ENCODE measurements around the gene SLC45A2. TPM values are rescaled to one million over a fixed set of nuclear protein-coding genes. Genes with fewer than 3 reads are reported as not detected.

Gene SLC45A2
- total RNA-seq, 1 donor from 2014 or later: not detected

GRCh38 chr5:33992864-33993263 is 8.4 kb upstream of the SLC45A2 start:
- no peaks in the 10 kb centered on the region for H3K27me3 ChIP-seq
- DNase-seq (ENCODE audit: low spot score): no peak
- TF ChIP-seq CTCF (IDR thresholded peaks at IDR 0.05) (no peak), EZH2 (IDR thresholded peaks at IDR 0.05) (no peak), EZH2phosphoT487 (IDR thresholded peaks at IDR 0.05) (no peak)
- Mint-ChIP-seq H3K4me3 (no peak overlapping the region), H3K27ac (no peak overlapping the region), H3K36me3 (peaks cover 20% of the 10 kb centered on the region), H3K27me3 (ENCODE audit: insufficient read depth, low read depth) (no peaks in the 10 kb centered on the region), H3K9me3 (no peaks in the 10 kb centered on the region), H3K4me1 (peaks cover 3% of the 10 kb centered on the region)
- H3K9me3 ChIP-seq (ENCODE audit: low read depth): no peaks in the 10 kb centered on the region
- H3K79me2 ChIP-seq (ENCODE audit: low read depth): no peaks in the 10 kb centered on the region
- peaks cover 6% of the 10 kb centered on the region for H4K20me1 ChIP-seq (ENCODE audit: low read depth)
- no peaks in the 10 kb centered on the region for H3F3A ChIP-seq (ENCODE audit: low read depth)
- H3K4me3 ChIP-seq: no peak overlapping the region
- no peak overlapping the region for H3K9ac ChIP-seq
- no peak overlapping the region for H3K4me2 ChIP-seq
- no peaks in the 10 kb centered on the region for H3K4me1 ChIP-seq
- no peaks in the 10 kb centered on the region for H3K36me3 ChIP-seq
- no peak overlapping the region for H2AFZ ChIP-seq (replicated peaks)
- H3K27ac ChIP-seq: no peak overlapping the region

GRCh38 chr5:33985447-33985846 is 954 bp upstream of the SLC45A2 start:
- no peak overlapping the region for H2AFZ ChIP-seq (replicated peaks)
- Mint-ChIP-seq H3K9me3 (no peaks in the 10 kb centered on the region), H3K4me1 (no peaks in the 10 kb centered on the region), H3K27me3 (ENCODE audit: insufficient read depth, low read depth) (no peaks in the 10 kb centered on the region), H3K27ac (no peak overlapping the region), H3K36me3 (peaks cover 15% of the 10 kb centered on the region), H3K4me3 (no peak overlapping the region)
- H3F3A ChIP-seq (ENCODE audit: low read depth): peaks cover 19% of the 10 kb centered on the region
- no peaks in the 10 kb centered on the region for H3K9me3 ChIP-seq (ENCODE audit: low read depth)
- no peak overlapping the region for H3K4me2 ChIP-seq
- H3K4me1 ChIP-seq: no peaks in the 10 kb centered on the region
- H4K20me1 ChIP-seq (ENCODE audit: low read depth): no peaks in the 10 kb centered on the region
- TF ChIP-seq EZH2 (IDR thresholded peaks at IDR 0.05): no peak
- no peak for TF ChIP-seq EZH2phosphoT487 (IDR thresholded peaks at IDR 0.05)
- TF ChIP-seq CTCF (IDR thresholded peaks at IDR 0.05): no peak
- no peaks in the 10 kb centered on the region for H3K79me2 ChIP-seq (ENCODE audit: low read depth)
- no peak overlapping the region for H3K9ac ChIP-seq
- no peaks in the 10 kb centered on the region for H3K36me3 ChIP-seq
- no peak overlapping the region for H3K27ac ChIP-seq
- DNase-seq (ENCODE audit: low spot score): no peak
- no peak overlapping the region for H3K4me3 ChIP-seq
- H3K27me3 ChIP-seq: no peaks in the 10 kb centered on the region

GRCh38 chr5:33984178-33984577 is 315 bp downstream of the SLC45A2 start:
- Histone ChIP-seq H3K79me2 (ENCODE audit: low read depth) (no peaks in the 10 kb centered on the region), H3K27me3 (no peaks in the 10 kb centered on the region), H3K4me1 (no peaks in the 10 kb centered on the region), H3K27ac (no peak overlapping the region), H3K4me3 (no peak overlapping the region), H3K9ac (no peak overlapping the region), H2AFZ (replicated peaks) (no peak overlapping the region), H3K36me3 (no peaks in the 10 kb centered on the region), H3F3A (ENCODE audit: low read depth) (peaks cover 19% of the 10 kb centered on the region), H3K9me3 (ENCODE audit: low read depth) (no peaks in the 10 kb centered on the region), H4K20me1 (ENCODE audit: low read depth) (no peaks in the 10 kb centered on the region), H3K4me2 (no peak overlapping the region)
- Mint-ChIP-seq H3K4me3 (no peak overlapping the region), H3K36me3 (peaks cover 13% of the 10 kb centered on the region), H3K9me3 (no peaks in the 10 kb centered on the region), H3K27ac (no peak overlapping the region), H3K27me3 (ENCODE audit: insufficient read depth, low read depth) (no peaks in the 10 kb centered on the region), H3K4me1 (no peaks in the 10 kb centered on the region)
- no peak for TF ChIP-seq EZH2 (IDR thresholded peaks at IDR 0.05)
- TF ChIP-seq EZH2phosphoT487 (IDR thresholded peaks at IDR 0.05): no peak
- TF ChIP-seq CTCF (IDR thresholded peaks at IDR 0.05): no peak
- no peak for DNase-seq (ENCODE audit: low spot score)
